ENCODE results near the gene TM6SF1. TPM values are rescaled to one million over a fixed set of nuclear protein-coding genes. Genes with fewer than 3 reads are reported as not detected.
A peak's percentile ranks its signal among the peaks of the same experiment; 100 is the strongest.

Gene TM6SF1
- total and polyA plus RNA-seq, 9 of the 15 experiments (the other 6 are each of a cell fraction or from before 2014, with no cell fraction given): 1.0 to 5.6 (median 3.5) TPM

DNA sequence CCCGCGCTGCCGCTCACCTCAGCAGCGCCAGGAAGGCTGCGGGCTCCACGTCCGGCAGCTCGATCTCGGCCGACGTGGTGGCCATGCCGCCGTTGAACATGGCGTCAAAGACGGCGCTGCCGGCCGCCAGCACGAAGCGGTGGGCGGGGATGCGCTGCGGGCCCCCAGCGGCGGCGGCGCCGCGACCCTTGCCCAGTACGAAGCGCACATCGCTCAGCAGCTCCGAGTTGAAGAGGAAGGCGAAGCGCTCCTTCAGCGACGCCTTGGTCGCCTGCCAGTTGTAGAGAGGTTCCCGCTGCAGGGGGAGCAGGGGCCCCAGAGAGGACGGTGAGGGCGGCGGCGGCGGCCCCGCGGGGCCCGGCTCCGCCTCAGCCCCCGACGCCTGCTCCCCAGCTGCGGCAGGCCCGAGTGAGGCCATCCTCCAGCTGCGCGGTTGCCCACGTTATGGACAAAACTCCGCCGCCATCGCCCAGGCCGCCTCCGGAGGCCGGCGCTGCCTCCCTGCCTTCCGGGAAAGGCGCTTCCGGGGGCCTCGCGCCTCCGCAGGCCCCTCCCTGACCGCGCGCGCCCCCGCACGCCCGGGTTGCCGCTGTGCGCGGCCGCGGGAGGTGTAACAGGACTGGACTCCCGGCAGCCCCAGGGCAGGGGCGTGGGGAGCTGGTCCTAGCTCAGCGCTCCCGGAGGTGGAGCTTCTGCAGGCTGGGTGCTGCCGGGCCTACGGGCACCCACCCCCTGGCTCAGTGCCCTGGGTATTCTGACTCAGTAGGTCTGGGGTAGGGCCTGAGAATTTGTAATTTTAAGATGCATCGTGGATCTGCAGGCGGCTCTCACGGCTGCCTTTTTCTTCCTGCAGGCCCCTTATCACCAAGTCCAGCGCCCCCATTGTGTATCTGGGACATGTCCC, 40.5 kb upstream of the TM6SF1 start, which contains the start of gene BTBD1 (continued):
- TF ChIP-seq, protein P1, sequence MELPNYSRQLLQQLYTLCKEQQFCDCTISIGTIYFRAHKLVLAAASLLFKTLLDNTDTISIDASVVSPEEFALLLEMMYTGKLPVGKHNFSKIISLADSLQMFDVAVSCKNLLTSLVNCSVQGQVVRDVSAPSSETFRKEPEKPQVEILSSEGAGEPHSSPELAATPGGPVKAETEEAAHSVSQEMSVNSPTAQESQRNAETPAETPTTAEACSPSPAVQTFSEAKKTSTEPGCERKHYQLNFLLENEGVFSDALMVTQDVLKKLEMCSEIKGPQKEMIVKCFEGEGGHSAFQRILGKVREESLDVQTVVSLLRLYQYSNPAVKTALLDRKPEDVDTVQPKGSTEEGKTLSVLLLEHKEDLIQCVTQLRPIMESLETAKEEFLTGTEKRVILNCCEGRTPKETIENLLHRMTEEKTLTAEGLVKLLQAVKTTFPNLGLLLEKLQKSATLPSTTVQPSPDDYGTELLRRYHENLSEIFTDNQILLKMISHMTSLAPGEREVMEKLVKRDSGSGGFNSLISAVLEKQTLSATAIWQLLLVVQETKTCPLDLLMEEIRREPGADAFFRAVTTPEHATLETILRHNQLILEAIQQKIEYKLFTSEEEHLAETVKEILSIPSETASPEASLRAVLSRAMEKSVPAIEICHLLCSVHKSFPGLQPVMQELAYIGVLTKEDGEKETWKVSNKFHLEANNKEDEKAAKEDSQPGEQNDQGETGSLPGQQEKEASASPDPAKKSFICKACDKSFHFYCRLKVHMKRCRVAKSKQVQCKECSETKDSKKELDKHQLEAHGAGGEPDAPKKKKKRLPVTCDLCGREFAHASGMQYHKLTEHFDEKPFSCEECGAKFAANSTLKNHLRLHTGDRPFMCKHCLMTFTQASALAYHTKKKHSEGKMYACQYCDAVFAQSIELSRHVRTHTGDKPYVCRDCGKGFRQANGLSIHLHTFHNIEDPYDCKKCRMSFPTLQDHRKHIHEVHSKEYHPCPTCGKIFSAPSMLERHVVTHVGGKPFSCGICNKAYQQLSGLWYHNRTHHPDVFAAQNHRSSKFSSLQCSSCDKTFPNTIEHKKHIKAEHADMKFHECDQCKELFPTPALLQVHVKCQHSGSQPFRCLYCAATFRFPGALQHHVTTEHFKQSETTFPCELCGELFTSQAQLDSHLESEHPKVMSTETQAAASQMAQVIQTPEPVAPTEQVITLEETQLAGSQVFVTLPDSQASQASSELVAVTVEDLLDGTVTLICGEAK (IDR thresholded peaks at IDR 0.05): peak; percentile 82
- TF ChIP-seq, protein P1 (CRISPR knock-in tag; IDR thresholded peaks at IDR 0.05): no peak
- TF ChIP-seq FOXK2 (conservative IDR thresholded peaks at IDR 0.05 in 1 of 2, IDR thresholded peaks at IDR 0.05 in 1 of 2; ENCODE audit: low read depth in 2 of 2) (0 out of 4 replicates have a peak, but pooled peaks of 1 of the 2 experiments have one; percentile 33), TAF9B (IDR thresholded peaks at IDR 0.05; ENCODE audit: partially characterized antibody) (no peak), FOXA3 (CRISPR knock-in tag; conservative IDR thresholded peaks at IDR 0.05 in 1 of 2, IDR thresholded peaks at IDR 0.05 in 1 of 2) (peak in 1 of 2 experiments; percentile 62; a peak in 1 of 4 replicates), HMGN3 (IDR thresholded peaks at IDR 0.05; ENCODE audit: borderline replicate concordance, extremely low read depth, insufficient read length, low read depth, low read length) (peak; percentile 90), ZNF79 (CRISPR knock-in tag; IDR thresholded peaks at IDR 0.05; ENCODE audit: low read depth) (no peak), PCBP2 (IDR thresholded peaks at IDR 0.05; ENCODE audit: low read depth, low read length, poor library complexity, severe bottlenecking) (no peak)
- TF ChIP-seq, protein P2, sequence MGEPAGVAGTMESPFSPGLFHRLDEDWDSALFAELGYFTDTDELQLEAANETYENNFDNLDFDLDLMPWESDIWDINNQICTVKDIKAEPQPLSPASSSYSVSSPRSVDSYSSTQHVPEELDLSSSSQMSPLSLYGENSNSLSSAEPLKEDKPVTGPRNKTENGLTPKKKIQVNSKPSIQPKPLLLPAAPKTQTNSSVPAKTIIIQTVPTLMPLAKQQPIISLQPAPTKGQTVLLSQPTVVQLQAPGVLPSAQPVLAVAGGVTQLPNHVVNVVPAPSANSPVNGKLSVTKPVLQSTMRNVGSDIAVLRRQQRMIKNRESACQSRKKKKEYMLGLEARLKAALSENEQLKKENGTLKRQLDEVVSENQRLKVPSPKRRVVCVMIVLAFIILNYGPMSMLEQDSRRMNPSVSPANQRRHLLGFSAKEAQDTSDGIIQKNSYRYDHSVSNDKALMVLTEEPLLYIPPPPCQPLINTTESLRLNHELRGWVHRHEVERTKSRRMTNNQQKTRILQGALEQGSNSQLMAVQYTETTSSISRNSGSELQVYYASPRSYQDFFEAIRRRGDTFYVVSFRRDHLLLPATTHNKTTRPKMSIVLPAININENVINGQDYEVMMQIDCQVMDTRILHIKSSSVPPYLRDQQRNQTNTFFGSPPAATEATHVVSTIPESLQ (CRISPR knock-in tag; IDR thresholded peaks at IDR 0.05): no peak
- TF ChIP-seq, protein P3, sequence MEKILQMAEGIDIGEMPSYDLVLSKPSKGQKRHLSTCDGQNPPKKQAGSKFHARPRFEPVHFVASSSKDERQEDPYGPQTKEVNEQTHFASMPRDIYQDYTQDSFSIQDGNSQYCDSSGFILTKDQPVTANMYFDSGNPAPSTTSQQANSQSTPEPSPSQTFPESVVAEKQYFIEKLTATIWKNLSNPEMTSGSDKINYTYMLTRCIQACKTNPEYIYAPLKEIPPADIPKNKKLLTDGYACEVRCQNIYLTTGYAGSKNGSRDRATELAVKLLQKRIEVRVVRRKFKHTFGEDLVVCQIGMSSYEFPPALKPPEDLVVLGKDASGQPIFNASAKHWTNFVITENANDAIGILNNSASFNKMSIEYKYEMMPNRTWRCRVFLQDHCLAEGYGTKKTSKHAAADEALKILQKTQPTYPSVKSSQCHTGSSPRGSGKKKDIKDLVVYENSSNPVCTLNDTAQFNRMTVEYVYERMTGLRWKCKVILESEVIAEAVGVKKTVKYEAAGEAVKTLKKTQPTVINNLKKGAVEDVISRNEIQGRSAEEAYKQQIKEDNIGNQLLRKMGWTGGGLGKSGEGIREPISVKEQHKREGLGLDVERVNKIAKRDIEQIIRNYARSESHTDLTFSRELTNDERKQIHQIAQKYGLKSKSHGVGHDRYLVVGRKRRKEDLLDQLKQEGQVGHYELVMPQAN (IDR thresholded peaks at IDR 0.05; ENCODE audit: borderline replicate concordance): no peak

Data from K562 (cell line).